ENCODE results near the gene RND3. TPM values are rescaled to one million over a fixed set of nuclear protein-coding genes. Genes with fewer than 3 reads are reported as not detected.
A peak's percentile ranks its signal among the peaks of the same experiment; 100 is the strongest.

Gene RND3
- total RNA-seq, result 26.9 TPM
- long read RNA-seq, transcript RND3-201 (6 exons, 2,711 nt), result minor isoform, 13 of 48 reads
- long read RNA-seq, transcript RND3-202 (5 exons, 2,777 nt), result major isoform, 27 of 48 reads
- long read RNA-seq, partial matches to known transcripts, result 0 of 48 reads
- long read RNA-seq, other reads (novel, unspliced or antisense), result 5 of 48 reads

- Histone ChIP-seq H3K4me3 (peak within 1 kb of the TSS; percentile 84), H3K27ac (replicated peaks) (peak within 1 kb of the TSS; percentile 97), H3K4me1 (peaks cover 41% of the 10 kb centered on the region), H3K27me3 (ENCODE audit: low read depth) (no peaks in the 10 kb centered on the region), H3K9me3 (replicated peaks) (no peaks in the 10 kb centered on the region), H3K36me3 (no peaks in the 10 kb centered on the region)
- peak; percentile 89 for TF ChIP-seq CTCF (IDR thresholded peaks at IDR 0.05; ENCODE audit: borderline replicate concordance)
- DNase-seq, result peak; percentile 95
- intact Hi-C loops (cut with micrococcal nuclease), result loop anchor here (5.0 kb wide), 2 partner anchors 690 to 890 kb away; no protein-coding TSS in a partner anchor
Observed at GRCh38 chr2:150487537-150488429, at the start of gene RND3. TSS of gene RND3 (minus strand) at chr2:150487667. CDS start at chr2:150487417, 250 bp downstream.

- no peak for TF ChIP-seq CTCF (IDR thresholded peaks at IDR 0.05; ENCODE audit: borderline replicate concordance)
- no peak overlapping the region for H3K4me3 ChIP-seq
Observed at GRCh38 chr2:150535176-150535575, 47.7 kb upstream of the RND3 start.

GRCh38 chr2:150532879-150533278, 45.4 kb upstream of the RND3 start:
- intact Hi-C loops (cut with micrococcal nuclease), result no loop called here
- Histone ChIP-seq H3K9me3 (replicated peaks) (no peaks in the 10 kb centered on the region), H3K4me1 (no peaks in the 10 kb centered on the region), H3K27ac (replicated peaks) (no peak overlapping the region), H3K27me3 (ENCODE audit: low read depth) (no peaks in the 10 kb centered on the region), H3K36me3 (no peaks in the 10 kb centered on the region), H3K4me3 (no peak overlapping the region)
- TF ChIP-seq CTCF (IDR thresholded peaks at IDR 0.05; ENCODE audit: borderline replicate concordance), result no peak
- DNase-seq, result no peak

More at GRCh38 chr2:150535176-150535575, 47.7 kb upstream of the RND3 start:
- no peaks in the 10 kb centered on the region for H3K27me3 ChIP-seq (ENCODE audit: low read depth)
- H3K4me1 ChIP-seq, result no peaks in the 10 kb centered on the region
- H3K9me3 ChIP-seq (replicated peaks), result no peaks in the 10 kb centered on the region
- intact Hi-C loops (cut with micrococcal nuclease), result no loop called here
- H3K36me3 ChIP-seq, result no peaks in the 10 kb centered on the region
- DNase-seq, result no peak
- no peak overlapping the region for H3K27ac ChIP-seq (replicated peaks)

- H3K27ac ChIP-seq (replicated peaks), result no peak overlapping the region
- no peaks in the 10 kb centered on the region for H3K9me3 ChIP-seq (replicated peaks)
- DNase-seq, result no peak
- intact Hi-C loops (cut with micrococcal nuclease), result no loop called here
- H3K4me1 ChIP-seq, result no peaks in the 10 kb centered on the region
- no peaks in the 10 kb centered on the region for H3K27me3 ChIP-seq (ENCODE audit: low read depth)
- no peak for TF ChIP-seq CTCF (IDR thresholded peaks at IDR 0.05; ENCODE audit: borderline replicate concordance)
- H3K4me3 ChIP-seq, result no peak overlapping the region
- H3K36me3 ChIP-seq, result no peaks in the 10 kb centered on the region
Observed at GRCh38 chr2:150532020-150532419, 44.6 kb upstream of the RND3 start.

- H3K9me3 ChIP-seq (replicated peaks), result no peaks in the 10 kb centered on the region
- no peak overlapping the region for H3K4me3 ChIP-seq
- intact Hi-C loops (cut with micrococcal nuclease), result no loop called here
- H3K27ac ChIP-seq (replicated peaks), result no peak overlapping the region
- TF ChIP-seq CTCF (IDR thresholded peaks at IDR 0.05; ENCODE audit: borderline replicate concordance), result no peak
- no peaks in the 10 kb centered on the region for H3K27me3 ChIP-seq (ENCODE audit: low read depth)
- no peaks in the 10 kb centered on the region for H3K4me1 ChIP-seq
- H3K36me3 ChIP-seq, result no peaks in the 10 kb centered on the region
- DNase-seq, result no peak
Observed at GRCh38 chr2:150531591-150531990, 44.1 kb upstream of the RND3 start.
